ENCODE results near the gene PRKG2. TPM values are rescaled to one million over a fixed set of nuclear protein-coding genes. Genes with fewer than 3 reads are reported as not detected.
"Not testable (repeated sequence)": the region's sequence is repeated elsewhere in the genome, so short reads cannot be mapped to it uniquely, and the experiment has no call there.

Gene PRKG2
- total RNA-seq, 1 experiment from 2014 or later, result not detected

- no peak for TF ChIP-seq EZH2 (IDR thresholded peaks at IDR 0.05; ENCODE audit: borderline replicate concordance, low read depth, low read length, poor library complexity, severe bottlenecking)
- TF ChIP-seq, protein P1, sequence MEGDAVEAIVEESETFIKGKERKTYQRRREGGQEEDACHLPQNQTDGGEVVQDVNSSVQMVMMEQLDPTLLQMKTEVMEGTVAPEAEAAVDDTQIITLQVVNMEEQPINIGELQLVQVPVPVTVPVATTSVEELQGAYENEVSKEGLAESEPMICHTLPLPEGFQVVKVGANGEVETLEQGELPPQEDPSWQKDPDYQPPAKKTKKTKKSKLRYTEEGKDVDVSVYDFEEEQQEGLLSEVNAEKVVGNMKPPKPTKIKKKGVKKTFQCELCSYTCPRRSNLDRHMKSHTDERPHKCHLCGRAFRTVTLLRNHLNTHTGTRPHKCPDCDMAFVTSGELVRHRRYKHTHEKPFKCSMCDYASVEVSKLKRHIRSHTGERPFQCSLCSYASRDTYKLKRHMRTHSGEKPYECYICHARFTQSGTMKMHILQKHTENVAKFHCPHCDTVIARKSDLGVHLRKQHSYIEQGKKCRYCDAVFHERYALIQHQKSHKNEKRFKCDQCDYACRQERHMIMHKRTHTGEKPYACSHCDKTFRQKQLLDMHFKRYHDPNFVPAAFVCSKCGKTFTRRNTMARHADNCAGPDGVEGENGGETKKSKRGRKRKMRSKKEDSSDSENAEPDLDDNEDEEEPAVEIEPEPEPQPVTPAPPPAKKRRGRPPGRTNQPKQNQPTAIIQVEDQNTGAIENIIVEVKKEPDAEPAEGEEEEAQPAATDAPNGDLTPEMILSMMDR (conservative IDR thresholded peaks at IDR 0.05; ENCODE audit: low read depth, low read length), result no peak
- H3K9me3 ChIP-seq (ENCODE audit: low read depth, low read length, poor library complexity, severe bottlenecking), result no peaks in the 10 kb centered on the region
- ChIA-PET CTCF (no interaction called here), POLR2A (ENCODE audit: low non-redundant PET) (no interaction called here)
- H3K4me3 ChIP-seq (ENCODE audit: low read depth, low read length, poor library complexity, severe bottlenecking), result no peak overlapping the region
- no peaks in the 10 kb centered on the region for H3K36me3 ChIP-seq (ENCODE audit: insufficient read depth, low read length, poor library complexity, severe bottlenecking)
- BruUV-seq (replicated peaks), result no TSS peak
- DNase-seq (ENCODE audit: low spot score), result no peak
- no peak overlapping the region for H3K27ac ChIP-seq (ENCODE audit: low read depth, low read length, poor library complexity, severe bottlenecking)
- peaks cover 18% of the 10 kb centered on the region for H3K27me3 ChIP-seq (replicated peaks; ENCODE audit: insufficient read depth, low read depth, low read length, poor library complexity)
- H3K4me1 ChIP-seq (ENCODE audit: insufficient read depth, low read length, poor library complexity, severe bottlenecking), result no peaks in the 10 kb centered on the region
- intact Hi-C loops (cut with micrococcal nuclease; ENCODE audit: unreplicated experiment), result no loop called here
These were observed 50.2 kb downstream of the PRKG2 start for GRCh38 chr4:81164623-81165416.

DNA sequence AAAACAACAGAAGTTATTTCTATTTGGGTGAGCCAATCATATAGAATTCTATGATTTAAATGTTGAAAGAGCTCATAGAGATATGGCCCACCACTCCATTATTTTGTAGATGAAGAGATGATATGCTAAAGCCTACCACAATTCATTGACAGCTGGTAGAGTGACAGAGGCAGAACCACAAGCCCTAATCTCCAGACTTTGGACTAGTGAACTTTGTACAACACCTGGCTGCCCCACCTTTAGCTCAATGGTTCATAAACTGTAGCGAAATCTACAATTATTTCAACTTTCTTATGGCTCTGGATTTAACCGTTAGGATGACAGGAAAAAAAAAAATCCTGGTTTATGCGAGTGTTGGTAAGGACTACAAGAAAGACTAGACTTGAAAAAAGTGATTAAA, 50.9 kb downstream of the PRKG2 start:
- DNase-seq (ENCODE audit: low spot score), result no peak
- CTCF ChIA-PET, result no interaction called here
- no peaks in the 10 kb centered on the region for H3K36me3 ChIP-seq (ENCODE audit: insufficient read depth, low read length, poor library complexity, severe bottlenecking)
- POLR2A ChIA-PET (ENCODE audit: low non-redundant PET), result no interaction called here
- no peak overlapping the region for H3K27ac ChIP-seq (ENCODE audit: low read depth, low read length, poor library complexity, severe bottlenecking)
- BruUV-seq (replicated peaks), result no TSS peak
- H3K4me1 ChIP-seq (ENCODE audit: insufficient read depth, low read length, poor library complexity, severe bottlenecking), result no peaks in the 10 kb centered on the region
- H3K9me3 ChIP-seq (ENCODE audit: low read depth, low read length, poor library complexity, severe bottlenecking), result no peaks in the 10 kb centered on the region
- H3K27me3 ChIP-seq (replicated peaks; ENCODE audit: insufficient read depth, low read depth, low read length, poor library complexity), result peaks cover 11% of the 10 kb centered on the region
- intact Hi-C loops (cut with micrococcal nuclease; ENCODE audit: unreplicated experiment), result no loop called here
- no peak for TF ChIP-seq EZH2 (IDR thresholded peaks at IDR 0.05; ENCODE audit: borderline replicate concordance, low read depth, low read length, poor library complexity, severe bottlenecking)
- TF ChIP-seq, protein P1 (conservative IDR thresholded peaks at IDR 0.05; ENCODE audit: low read depth, low read length), result no peak
- H3K4me3 ChIP-seq (ENCODE audit: low read depth, low read length, poor library complexity, severe bottlenecking), result no peak overlapping the region

GRCh38 chr4:81162752-81163458, 52.1 kb downstream of the PRKG2 start:
- ChIA-PET POLR2A (ENCODE audit: low non-redundant PET) (no interaction called here), CTCF (no interaction called here)

DNA sequence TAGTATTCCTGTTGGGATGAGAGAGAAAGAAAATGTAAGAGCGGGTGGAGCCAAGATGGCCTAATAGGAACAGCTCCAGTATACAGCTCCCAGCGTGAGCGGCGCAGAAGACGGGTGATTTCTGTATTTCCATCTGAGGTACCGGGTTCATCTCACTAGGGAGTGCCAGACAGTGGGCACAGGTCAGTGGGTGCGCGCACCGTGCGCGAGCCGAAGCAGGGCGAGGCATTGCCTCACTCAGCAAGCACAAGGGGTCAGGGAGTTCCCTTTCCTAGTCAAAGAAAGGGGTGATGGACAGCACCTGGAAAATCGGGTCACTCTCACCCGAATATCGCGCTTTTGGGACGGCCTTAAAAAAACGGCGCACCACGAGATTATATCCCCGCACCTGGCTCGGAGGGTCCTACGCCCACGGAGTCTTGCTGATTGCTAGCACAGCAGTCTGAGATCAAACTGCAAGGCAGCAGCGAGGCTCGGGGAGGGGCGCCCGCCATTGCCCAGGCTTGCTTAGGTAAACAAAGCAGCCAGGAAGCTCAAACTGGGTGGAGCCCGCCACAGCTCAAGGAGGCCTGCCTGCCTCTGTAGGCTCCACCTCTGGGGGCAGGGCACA, 61.2 kb downstream of the PRKG2 start:
- POLR2A ChIA-PET (ENCODE audit: low non-redundant PET); H3K27me3 ChIP-seq (replicated peaks; ENCODE audit: insufficient read depth, low read depth, low read length, poor library complexity); H3K9me3 ChIP-seq (ENCODE audit: low read depth, low read length, poor library complexity, severe bottlenecking); BruUV-seq (replicated peaks); H3K27ac ChIP-seq (ENCODE audit: low read depth, low read length, poor library complexity, severe bottlenecking); H3K36me3 ChIP-seq (ENCODE audit: insufficient read depth, low read length, poor library complexity, severe bottlenecking); CTCF ChIA-PET; H3K4me1 ChIP-seq (ENCODE audit: insufficient read depth, low read length, poor library complexity, severe bottlenecking); intact Hi-C loops (cut with micrococcal nuclease; ENCODE audit: unreplicated experiment); H3K4me3 ChIP-seq (ENCODE audit: low read depth, low read length, poor library complexity, severe bottlenecking); DNase-seq (ENCODE audit: low spot score): not testable (repeated sequence)

More at GRCh38 chr4:81162752-81163458, 52.1 kb downstream of the PRKG2 start:
- no peak overlapping the region for H3K27ac ChIP-seq (ENCODE audit: low read depth, low read length, poor library complexity, severe bottlenecking)
- H3K9me3 ChIP-seq (ENCODE audit: low read depth, low read length, poor library complexity, severe bottlenecking), result no peaks in the 10 kb centered on the region
- intact Hi-C loops (cut with micrococcal nuclease; ENCODE audit: unreplicated experiment), result no loop called here
- H3K4me1 ChIP-seq (ENCODE audit: insufficient read depth, low read length, poor library complexity, severe bottlenecking), result no peaks in the 10 kb centered on the region
- TF ChIP-seq, protein P1 (conservative IDR thresholded peaks at IDR 0.05; ENCODE audit: low read depth, low read length), result no peak
- no peak for TF ChIP-seq EZH2 (IDR thresholded peaks at IDR 0.05; ENCODE audit: borderline replicate concordance, low read depth, low read length, poor library complexity, severe bottlenecking)
- H3K4me3 ChIP-seq (ENCODE audit: low read depth, low read length, poor library complexity, severe bottlenecking), result no peak overlapping the region
- DNase-seq (ENCODE audit: low spot score), result no peak
- no peaks in the 10 kb centered on the region for H3K36me3 ChIP-seq (ENCODE audit: insufficient read depth, low read length, poor library complexity, severe bottlenecking)
- peaks cover 4% of the 10 kb centered on the region for H3K27me3 ChIP-seq (replicated peaks; ENCODE audit: insufficient read depth, low read depth, low read length, poor library complexity)
- BruUV-seq (replicated peaks), result no TSS peak

All from A673 (cell line).